Activated CD4-positive, alpha-beta memory T cell treated with anti-CD3 and anti-CD28 coated beads for 36 hours (primary cell): Measurements from ENCODE around the gene OTOR. TPM values are rescaled to one million over a fixed set of nuclear protein-coding genes. Genes with fewer than 3 reads are reported as not detected.

Source experiments
- CTCF ChIA-PET: fragments of 350-600 bp; sonication (Branson Sonifier 250); formaldehyde crosslinking; loops from one replicate; lab custom pipeline; 2021; ENCODE audit warnings: antibody characterized with exemption, inconsistent platforms; lab: Charles Lee
- POLR2A ChIA-PET: fragments of 350-600 bp; sonication (Branson Sonifier 250); formaldehyde crosslinking; loops from one replicate; lab custom pipeline; 2021; ENCODE audit warnings: antibody characterized with exemption; lab: Charles Lee
- DNase-seq: peaks from one replicate; pipeline ENCODE4 v3.0.0-alpha.2; 2020
- H3K27ac Mint-ChIP-seq: one replicate; pipeline ENCODE4 v1.8.0; 2021; ENCODE audit warnings: mixed read lengths
- H3K27me3 Mint-ChIP-seq: one replicate; pipeline ENCODE4 v1.8.0; 2021; ENCODE audit warnings: mixed read lengths
- H3K36me3 Mint-ChIP-seq: one replicate; pipeline ENCODE4 v1.8.0; 2021; ENCODE audit warnings: mixed read lengths
- H3K4me1 Mint-ChIP-seq: one replicate; pipeline ENCODE4 v1.8.0; 2021; ENCODE audit warnings: low read depth, mixed read lengths
- H3K4me3 Mint-ChIP-seq: one replicate; pipeline ENCODE4 v1.8.0; 2021; ENCODE audit warnings: mild to moderate bottlenecking, mixed read lengths
- H3K9me3 Mint-ChIP-seq: one replicate; pipeline ENCODE4 v1.8.0; 2021; ENCODE audit warnings: mixed read lengths
- intact Hi-C: fragments of 100-400 bp; cut with micrococcal nuclease; formaldehyde crosslinking; loops from one replicate; pipeline ENCODE4 v1.15.1; 2023
- total RNA-seq, 2 experiments: library from RNA; stranded (reverse); gene quantifications; one replicate each; pipeline ENCODE4 v1.2.3, GENCODE V29; 2021

OTOR gene
- total RNA-seq, 2 experiments from 2014 or later = not detected

DNA sequence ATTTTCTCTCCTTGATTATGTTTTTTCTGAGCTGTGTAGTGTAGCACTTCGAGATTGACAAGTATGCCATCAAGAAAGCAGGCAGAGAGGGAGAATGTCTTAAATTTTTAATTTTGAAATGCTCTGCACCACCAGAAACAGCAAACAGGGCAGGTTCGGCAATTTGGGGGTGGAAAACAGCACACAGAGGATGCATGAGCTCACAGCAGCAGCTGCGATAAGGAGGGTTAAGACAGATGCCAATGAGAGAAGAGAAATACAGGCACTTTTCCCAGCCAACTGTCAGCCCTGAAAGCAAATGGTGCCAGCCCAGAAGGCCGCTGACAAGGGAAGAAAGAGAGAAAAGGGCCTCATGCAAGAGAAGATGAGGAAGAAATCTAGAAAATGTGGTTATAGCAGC, 33.4 kb upstream of the OTOR start:
- Mint-ChIP-seq H3K4me1 (peaks cover 3% of the 10 kb centered on the region), H3K27ac (no peak overlapping the region), H3K4me3 (no peak overlapping the region), H3K27me3 (peaks cover 5% of the 10 kb centered on the region), H3K36me3 (no peaks in the 10 kb centered on the region), H3K9me3 (no peaks in the 10 kb centered on the region)
- no peak for DNase-seq
- ChIA-PET POLR2A (no interaction called here), CTCF (no interaction called here)
- intact Hi-C loops = no loop called here

DNA sequence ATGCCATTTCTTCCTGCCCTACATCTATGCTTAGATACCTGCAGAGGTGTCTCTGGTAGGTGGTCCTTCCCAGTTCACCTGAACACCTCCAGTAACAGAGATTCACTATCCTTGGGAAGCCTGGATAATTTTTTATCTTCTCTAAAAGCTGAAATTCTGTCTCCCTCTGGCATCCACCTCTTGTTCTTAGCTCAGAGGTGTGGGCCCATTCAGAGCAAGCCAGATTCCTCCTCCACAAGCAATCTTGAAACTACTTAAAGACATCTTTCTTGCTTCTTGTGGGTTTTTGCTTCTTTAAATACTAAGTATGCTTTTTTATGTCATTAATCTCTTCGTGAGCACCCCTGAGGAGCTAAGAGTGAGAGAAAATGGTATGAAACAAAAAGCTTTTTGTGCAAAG, 28.7 kb upstream of the OTOR start:
- H3K9me3 Mint-ChIP-seq = no peaks in the 10 kb centered on the region
- intact Hi-C loops = no loop called here
- ChIA-PET CTCF (no interaction called here), POLR2A (no interaction called here)
- H3K4me3 Mint-ChIP-seq = no peak overlapping the region
- no peaks in the 10 kb centered on the region for H3K36me3 Mint-ChIP-seq
- H3K4me1 Mint-ChIP-seq = no peaks in the 10 kb centered on the region
- H3K27me3 Mint-ChIP-seq = peaks cover 24% of the 10 kb centered on the region
- DNase-seq = no peak
- no peak overlapping the region for H3K27ac Mint-ChIP-seq

DNA sequence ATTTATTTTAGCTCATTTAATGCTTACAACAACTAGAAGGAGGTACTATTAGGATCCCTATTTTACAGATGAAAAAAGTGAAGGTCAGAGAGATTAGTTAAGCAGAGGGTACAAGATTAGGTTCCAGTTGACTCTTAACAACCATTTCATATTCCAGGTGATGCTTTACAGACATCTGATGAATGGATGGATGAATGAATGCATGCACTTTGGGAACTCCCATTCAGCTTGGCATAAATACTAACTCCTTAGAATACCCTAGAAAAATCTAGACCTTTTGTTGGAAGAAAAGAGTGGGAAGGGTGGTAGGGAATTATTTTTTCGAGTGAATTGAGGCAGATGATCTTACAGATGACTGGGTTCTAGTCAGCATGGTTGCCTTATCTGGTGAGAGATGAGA, 19.1 kb upstream of the OTOR start:
- ChIA-PET CTCF (no interaction called here), POLR2A (interaction anchor here (0.7 to 1.5 kb wide), 2 partner anchors 40 to 154 kb away, joined by 3 to 6 read pairs; no protein-coding TSS in a partner anchor)
- peaks cover 15% of the 10 kb centered on the region for H3K27me3 Mint-ChIP-seq
- DNase-seq = no peak
- H3K36me3 Mint-ChIP-seq = peaks cover 37% of the 10 kb centered on the region
- peaks cover 41% of the 10 kb centered on the region for H3K4me1 Mint-ChIP-seq
- H3K4me3 Mint-ChIP-seq = peak overlapping the region; percentile 100
- peaks cover 7% of the 10 kb centered on the region for H3K9me3 Mint-ChIP-seq
- intact Hi-C loops = no loop called here
- peak overlapping the region; percentile 99 for H3K27ac Mint-ChIP-seq

DNA sequence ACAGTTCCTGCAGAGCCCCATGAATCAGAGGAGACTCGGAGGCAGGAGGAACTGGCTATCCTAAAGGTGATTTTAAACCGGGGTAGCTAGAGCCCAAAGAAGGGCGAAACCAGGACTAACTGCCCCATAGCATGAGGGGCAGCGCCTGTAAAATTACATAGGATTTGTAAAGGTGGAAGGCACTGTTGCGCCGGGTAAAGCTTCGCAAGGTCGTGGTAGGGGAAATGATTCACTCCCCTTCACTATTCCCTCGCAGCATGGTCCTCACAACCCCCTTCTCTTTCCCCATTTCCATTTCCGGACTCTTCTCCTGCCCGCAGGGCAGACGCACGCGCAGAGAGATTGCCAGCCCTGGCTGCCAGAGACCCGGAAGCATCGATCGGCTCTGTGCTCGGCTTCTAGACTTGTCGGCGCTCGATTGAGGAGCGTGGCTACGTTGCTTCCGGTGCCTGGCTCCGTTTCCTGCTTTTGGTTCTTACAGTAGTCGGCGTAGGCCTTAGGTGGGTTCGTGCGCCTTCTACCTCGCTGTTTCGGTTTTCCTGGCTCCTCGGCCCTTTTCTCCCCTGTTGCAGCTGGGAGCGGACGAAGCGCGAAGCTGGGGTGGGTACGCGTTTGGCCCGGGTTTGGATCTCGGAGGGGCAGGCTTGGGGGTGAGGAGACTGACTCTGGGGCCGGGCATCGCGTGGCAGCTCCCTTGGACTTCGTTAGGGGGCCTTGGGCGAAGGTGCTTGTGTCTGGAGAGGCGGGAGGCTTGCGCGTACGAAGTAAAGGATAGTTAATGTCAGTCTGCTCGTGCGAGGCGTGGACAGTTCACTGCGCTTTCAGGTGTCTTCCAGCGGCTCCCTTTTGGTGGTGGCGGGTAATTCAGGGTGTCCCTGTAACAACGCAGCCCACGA, 18.3 kb upstream of the OTOR start, which contains the start of gene SNRPB2:
TSS of gene SNRPB2 (plus strand) at position 462 of the 896 bp plus-strand sequence. CDS start 1,677 bp downstream, outside the sequence.
- ChIA-PET POLR2A (interaction anchor here (0.9 to 1.5 kb wide), 2 partner anchors 9 to 155 kb away, joined by 3 to 6 read pairs; no protein-coding TSS in a partner anchor), CTCF (interaction anchor here (1.3 kb wide), 1 partner anchor 31 kb away, joined by 5 read pairs; no protein-coding TSS in a partner anchor)
- Mint-ChIP-seq H3K4me1 (peaks cover 48% of the 10 kb centered on the region), H3K4me3 (peak within 1 kb of the TSS; percentile 100), H3K9me3 (peaks cover 7% of the 10 kb centered on the region), H3K36me3 (peaks cover 40% of the 10 kb centered on the region), H3K27ac (peak within 1 kb of the TSS; percentile 99), H3K27me3 (peaks cover 13% of the 10 kb centered on the region)
- DNase-seq = peak; percentile 95
- intact Hi-C loops = loop anchor here (1.0 to 10.0 kb wide), 3 partner anchors 155 to 1405 kb away; partner anchors contain the start of genes KAT14, MGME1, PET117 and SNX5

DNA sequence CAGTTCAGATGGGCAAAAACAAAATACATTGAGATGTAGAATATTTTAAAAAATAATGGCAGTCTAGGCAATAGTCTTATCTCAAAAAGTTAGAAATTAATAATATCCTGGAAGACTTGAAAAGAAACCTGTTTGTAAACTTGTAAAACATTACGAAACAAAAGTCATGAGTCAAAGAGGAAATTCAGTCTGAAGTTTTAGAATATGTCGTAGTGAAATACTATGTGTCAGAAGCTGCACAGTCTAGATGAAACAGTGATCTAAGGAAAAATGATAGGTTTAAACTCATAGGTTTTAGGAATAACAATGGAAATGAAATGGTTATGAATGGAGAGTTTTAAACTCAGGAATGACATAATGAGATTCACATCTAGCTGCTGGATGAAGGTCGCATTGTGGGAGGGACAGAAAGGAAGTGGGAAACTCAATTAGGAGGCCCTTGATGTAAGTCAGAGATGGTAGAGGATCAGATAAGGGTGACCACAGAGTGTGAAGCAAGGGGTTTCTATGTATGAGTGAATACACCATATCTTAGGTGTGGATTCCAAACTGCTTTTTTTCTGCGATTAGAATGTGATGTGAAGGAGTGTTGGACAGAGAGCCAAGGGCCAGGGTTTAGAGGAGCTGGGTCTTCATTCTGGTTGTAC, 15.5 kb upstream of the OTOR start:
- peaks cover 57% of the 10 kb centered on the region for H3K36me3 Mint-ChIP-seq
- no peak for DNase-seq
- peaks cover 7% of the 10 kb centered on the region for H3K9me3 Mint-ChIP-seq
- CTCF ChIA-PET = no interaction called here
- POLR2A ChIA-PET = no interaction called here
- peaks cover 4% of the 10 kb centered on the region for H3K27me3 Mint-ChIP-seq
- no peak overlapping the region for H3K4me3 Mint-ChIP-seq
- H3K4me1 Mint-ChIP-seq = peaks cover 60% of the 10 kb centered on the region
- intact Hi-C loops = loop anchor here (1.0 to 10.0 kb wide), 2 partner anchors 23 to 1402 kb away; partner anchors contain the start of genes KAT14 and PET117
- H3K27ac Mint-ChIP-seq = peak overlapping the region; percentile 75

DNA sequence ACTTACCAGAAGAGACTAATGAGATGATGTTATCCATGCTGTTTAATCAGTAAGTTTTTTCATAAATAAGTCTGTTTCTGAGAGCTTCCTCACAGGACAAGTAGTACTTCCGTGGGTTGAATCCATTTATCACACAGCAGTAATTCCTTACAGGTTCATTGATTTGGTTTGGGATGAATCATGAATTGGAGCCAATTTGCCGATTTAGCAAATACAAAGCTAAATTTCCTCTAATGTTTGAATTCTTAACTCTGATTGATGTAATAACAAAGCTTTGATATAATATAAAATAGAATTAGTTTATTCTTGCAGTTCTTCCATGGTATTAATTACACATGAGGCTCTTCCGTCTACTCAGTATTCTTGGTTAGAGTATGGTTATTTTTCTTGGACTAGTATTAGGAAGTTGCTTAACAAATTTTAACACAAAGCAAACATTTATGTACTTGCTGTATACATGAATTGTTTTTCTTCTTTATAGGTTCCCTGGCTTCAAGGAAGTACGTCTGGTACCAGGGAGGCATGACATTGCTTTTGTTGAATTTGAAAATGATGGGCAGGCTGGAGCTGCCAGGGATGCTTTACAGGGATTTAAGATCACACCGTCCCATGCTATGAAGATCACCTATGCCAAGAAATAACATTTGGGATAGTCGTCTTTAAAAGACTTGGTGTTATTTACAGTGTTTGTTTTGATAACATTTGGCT, 7.6 kb upstream of the OTOR start:
- ChIA-PET POLR2A (no interaction called here), CTCF (no interaction called here)
- no peaks in the 10 kb centered on the region for H3K9me3 Mint-ChIP-seq
- intact Hi-C loops = no loop called here
- H3K27me3 Mint-ChIP-seq = peaks cover 3% of the 10 kb centered on the region
- DNase-seq = no peak
- peaks cover 34% of the 10 kb centered on the region for H3K36me3 Mint-ChIP-seq
- H3K4me3 Mint-ChIP-seq = no peak overlapping the region
- H3K4me1 Mint-ChIP-seq = peaks cover 5% of the 10 kb centered on the region
- no peak overlapping the region for H3K27ac Mint-ChIP-seq

DNA sequence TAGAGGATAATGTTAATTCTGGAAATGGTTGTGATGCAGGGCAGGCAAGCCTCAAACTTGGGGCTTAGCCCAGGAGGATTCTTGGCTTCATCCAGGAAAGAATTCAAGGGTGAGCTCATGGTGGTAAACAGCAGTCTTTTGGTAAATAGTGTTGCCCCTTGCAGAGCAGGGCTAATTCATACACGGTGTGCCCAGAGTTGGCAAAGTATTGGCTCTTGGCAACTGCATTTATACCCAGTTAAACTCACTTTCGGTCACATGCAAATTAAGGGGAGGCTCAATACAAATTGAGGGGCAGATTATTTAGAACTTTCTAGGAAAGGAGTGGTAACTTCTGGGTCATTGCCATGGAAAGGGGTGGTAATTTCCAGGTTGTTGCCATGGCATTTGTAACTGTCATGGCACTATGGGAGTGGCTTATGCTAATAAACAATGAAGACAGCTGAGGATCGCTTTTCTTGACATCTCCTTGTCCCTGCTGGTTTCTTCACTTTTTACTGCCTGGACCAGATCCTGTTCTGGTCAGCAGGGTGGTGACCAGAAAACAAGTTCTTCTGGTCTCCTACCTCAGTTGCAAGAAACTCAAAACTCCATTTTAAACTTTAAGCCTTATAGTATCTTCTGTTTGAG, 3.9 kb upstream of the OTOR start:
- intact Hi-C loops = no loop called here
- Mint-ChIP-seq H3K27me3 (peaks cover 5% of the 10 kb centered on the region), H3K36me3 (peaks cover 19% of the 10 kb centered on the region), H3K9me3 (no peaks in the 10 kb centered on the region), H3K27ac (no peak overlapping the region), H3K4me1 (no peaks in the 10 kb centered on the region), H3K4me3 (no peak overlapping the region)
- no peak for DNase-seq
- CTCF ChIA-PET = no interaction called here
- POLR2A ChIA-PET = no interaction called here

DNA sequence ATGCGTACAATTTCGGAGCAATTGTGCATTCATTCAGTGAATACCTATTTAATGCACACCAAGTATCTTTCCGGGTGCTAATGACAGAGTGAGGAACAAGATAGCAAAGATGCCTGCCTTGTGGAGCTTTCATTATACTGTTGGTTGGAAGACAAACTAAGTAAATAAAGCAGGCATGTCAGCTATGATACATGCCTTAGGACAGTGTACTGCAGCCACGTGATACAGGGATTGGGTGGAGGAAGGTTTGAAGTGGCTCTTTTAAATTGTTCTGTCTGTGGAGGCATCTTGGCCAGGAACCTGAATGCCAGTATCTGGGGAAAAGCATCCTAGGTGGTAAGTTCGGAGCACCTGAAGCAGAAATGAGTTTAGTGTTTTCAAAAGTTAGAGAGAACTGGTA, 3.0 kb upstream of the OTOR start:
- peaks cover 13% of the 10 kb centered on the region for H3K36me3 Mint-ChIP-seq
- intact Hi-C loops = no loop called here
- no peak overlapping the region for H3K27ac Mint-ChIP-seq
- peaks cover 5% of the 10 kb centered on the region for H3K27me3 Mint-ChIP-seq
- no peak overlapping the region for H3K4me3 Mint-ChIP-seq
- ChIA-PET CTCF (no interaction called here), POLR2A (no interaction called here)
- H3K9me3 Mint-ChIP-seq = no peaks in the 10 kb centered on the region
- no peak for DNase-seq
- H3K4me1 Mint-ChIP-seq = no peaks in the 10 kb centered on the region

DNA sequence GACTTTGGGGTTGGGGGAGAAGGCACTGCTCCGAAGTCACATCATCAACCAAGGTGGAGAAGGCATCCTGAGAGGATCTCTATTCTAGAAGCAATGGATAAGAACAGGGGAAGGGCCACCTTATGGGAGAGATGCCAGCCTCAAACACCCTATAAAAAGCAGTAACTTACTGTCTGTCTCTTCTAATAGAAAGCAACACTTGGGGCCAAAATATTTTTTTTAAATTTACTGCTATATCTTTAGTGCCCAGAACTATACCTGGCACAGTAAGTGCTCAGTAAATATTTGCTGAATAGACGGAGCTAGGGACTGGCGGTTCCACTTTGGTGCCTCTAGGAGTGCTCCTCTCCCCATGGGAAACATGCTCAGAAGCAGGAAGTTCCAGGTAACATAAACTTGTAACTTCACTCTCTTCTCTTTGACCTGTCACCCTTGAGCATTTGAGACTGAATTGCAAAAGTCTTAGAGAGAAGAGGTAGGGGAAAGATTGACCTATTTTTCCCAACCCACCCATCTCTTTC, 807 bp upstream of the OTOR start:
- intact Hi-C loops = no loop called here
- CTCF ChIA-PET = interaction anchor here (1.6 kb wide), 1 partner anchor 12 kb away, joined by 5 read pairs; no protein-coding TSS in a partner anchor
- Mint-ChIP-seq H3K9me3 (no peaks in the 10 kb centered on the region), H3K4me1 (no peaks in the 10 kb centered on the region), H3K36me3 (peaks cover 2% of the 10 kb centered on the region), H3K27ac (no peak overlapping the region), H3K4me3 (no peak overlapping the region), H3K27me3 (peaks cover 5% of the 10 kb centered on the region)
- POLR2A ChIA-PET = no interaction called here
- DNase-seq = no peak

DNA sequence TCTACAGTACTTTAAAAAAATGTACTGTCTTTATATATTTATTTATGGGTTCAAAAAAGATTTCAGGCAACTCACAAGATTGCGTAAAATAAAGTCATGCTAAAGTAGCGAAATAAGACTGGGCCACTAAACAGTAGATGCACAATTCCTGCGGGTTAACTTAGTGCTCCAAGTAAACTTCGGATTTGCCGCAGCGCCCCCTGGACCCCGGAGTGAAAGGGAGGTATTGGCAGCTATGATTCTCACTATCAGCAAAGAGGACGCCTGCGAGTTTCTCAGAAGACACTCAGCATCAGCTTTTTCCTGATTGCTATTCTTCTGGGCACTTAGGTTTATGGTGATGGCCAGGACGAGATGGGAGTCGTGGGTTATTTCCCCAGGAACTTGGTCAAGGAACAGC, 1.4 kb downstream of the OTOR start:
- ChIA-PET CTCF (interaction anchor here (0.6 to 4.1 kb wide), 3 partner anchors 12 to 274 kb away, joined by 3 to 23 read pairs (median 3); no protein-coding TSS in a partner anchor), POLR2A (no interaction called here)
- peaks cover 5% of the 10 kb centered on the region for H3K27me3 Mint-ChIP-seq
- H3K9me3 Mint-ChIP-seq = no peaks in the 10 kb centered on the region
- no peak overlapping the region for H3K4me3 Mint-ChIP-seq
- no peaks in the 10 kb centered on the region for H3K36me3 Mint-ChIP-seq
- H3K27ac Mint-ChIP-seq = no peak overlapping the region
- H3K4me1 Mint-ChIP-seq = no peaks in the 10 kb centered on the region
- DNase-seq = no peak
- intact Hi-C loops = no loop called here

DNA sequence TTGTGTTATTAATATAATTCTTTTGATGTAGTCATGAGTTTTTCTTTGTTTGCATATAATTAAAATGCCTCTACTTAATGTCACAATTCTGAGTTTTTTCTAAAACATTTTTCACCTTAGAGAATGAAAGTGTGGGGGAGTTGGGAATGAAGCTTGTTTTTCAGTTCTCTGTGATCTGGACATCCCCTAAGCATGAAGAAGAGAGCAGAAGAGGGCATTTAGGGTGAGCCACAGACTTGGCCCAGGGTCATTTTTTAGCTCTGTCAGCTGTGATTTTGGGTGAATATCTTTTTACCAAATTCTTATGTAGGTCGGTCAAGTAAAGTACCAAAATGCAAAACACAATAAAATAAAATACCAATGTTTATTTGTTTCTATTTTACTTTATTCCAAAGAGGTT, 3.9 kb downstream of the OTOR start:
- H3K4me3 Mint-ChIP-seq = no peak overlapping the region
- H3K4me1 Mint-ChIP-seq = no peaks in the 10 kb centered on the region
- ChIA-PET CTCF (interaction anchor here (4.1 kb wide), 1 partner anchor 10 kb away, joined by 23 read pairs; no protein-coding TSS in a partner anchor), POLR2A (interaction anchor here (0.6 kb wide), 1 partner anchor 69 kb away, joined by 3 read pairs; no protein-coding TSS in a partner anchor)
- H3K27ac Mint-ChIP-seq = no peak overlapping the region
- no peaks in the 10 kb centered on the region for H3K36me3 Mint-ChIP-seq
- no peaks in the 10 kb centered on the region for H3K27me3 Mint-ChIP-seq
- no peaks in the 10 kb centered on the region for H3K9me3 Mint-ChIP-seq
- no peak for DNase-seq
- intact Hi-C loops = no loop called here
